Posterior cingulate gyrus (tissue), 11 donors: ENCODE measurements around the gene SLC44A2.
"Not testable (repeated sequence)": the region's sequence is repeated elsewhere in the genome, so short reads cannot be mapped to it uniquely, and the experiment has no call there.

Source experiments
- DNase-seq, 10 donors: peaks; one replicate each; pipeline versions ENCODE4 v3.0.0 to v3.0.0-alpha.2; 2020 to 2021; ENCODE audit warnings: mixed read lengths in 3 of 10
- intact Hi-C: fragments of 100-400 bp; cut with DNase I; formaldehyde crosslinking; loops from one replicate; pipeline ENCODE4 v1.15.1; 2023

The SLC44A2 gene

DNA sequence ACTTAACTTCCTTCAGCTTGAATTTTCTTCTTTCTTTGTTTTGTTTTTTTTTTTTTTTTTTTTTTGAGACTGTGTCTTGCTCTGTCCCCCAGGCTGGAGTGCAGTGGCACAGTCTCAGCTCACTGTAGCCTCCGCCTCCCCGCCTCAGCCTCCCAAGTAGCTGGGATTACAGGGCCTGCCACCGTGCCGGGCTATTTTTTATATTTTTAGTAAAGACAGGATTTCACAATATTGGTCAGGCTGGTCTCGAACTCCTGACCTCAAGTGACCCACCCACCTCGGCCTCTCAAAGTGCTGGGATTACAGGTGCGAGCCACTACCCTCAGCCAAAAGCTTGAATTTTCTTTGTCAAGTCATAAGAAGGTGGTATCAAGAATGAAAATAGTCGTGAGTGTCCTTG is 49.9 kb downstream of the SLC44A2 start:
- peak in 1 of 10 donors; percentile 50 for DNase-seq
- intact Hi-C loops, result not testable (repeated sequence)

DNA sequence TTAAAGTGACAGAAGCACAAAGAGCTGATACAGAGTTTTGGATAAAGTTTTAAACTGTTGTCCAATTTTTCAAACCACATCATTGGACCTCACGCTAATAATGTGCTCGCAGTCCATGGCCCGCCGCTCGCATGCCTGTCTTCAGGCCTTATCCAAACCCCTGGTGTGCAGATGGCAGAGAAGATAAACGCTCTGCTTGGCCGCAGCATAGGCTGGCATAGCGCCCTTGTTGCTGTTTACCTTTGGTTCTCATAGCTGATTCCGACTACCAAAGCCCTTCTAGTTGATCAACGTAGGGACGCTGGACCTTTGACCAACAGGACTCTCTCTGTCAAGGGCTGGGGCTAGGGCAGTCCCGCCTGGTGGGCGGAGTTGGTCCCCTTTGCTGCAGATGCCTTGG is 52.4 kb downstream of the SLC44A2 start:
- intact Hi-C loops, result no loop called here
- no peak for DNase-seq

DNA sequence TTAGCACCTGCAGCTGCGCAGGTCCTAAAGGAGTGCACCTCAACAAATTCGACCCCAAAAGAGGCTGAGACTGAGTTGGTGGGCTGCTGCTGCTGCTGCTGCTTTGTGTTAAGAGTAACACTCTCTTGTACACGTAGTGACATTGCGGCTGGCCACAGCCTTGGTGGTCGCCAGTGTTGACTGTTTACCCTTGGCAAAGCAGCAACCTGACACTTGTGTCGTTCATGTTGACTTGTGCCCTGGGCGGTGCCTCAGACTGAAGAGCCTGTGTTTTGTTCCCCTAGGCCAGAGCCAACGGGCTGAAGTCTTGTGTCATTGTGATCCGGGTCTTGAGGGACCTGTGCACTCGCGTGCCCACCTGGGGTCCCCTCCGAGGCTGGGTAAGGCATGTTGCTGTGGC is 53.5 kb downstream of the SLC44A2 start:
- intact Hi-C loops, result no loop called here
- no peak for DNase-seq

DNA sequence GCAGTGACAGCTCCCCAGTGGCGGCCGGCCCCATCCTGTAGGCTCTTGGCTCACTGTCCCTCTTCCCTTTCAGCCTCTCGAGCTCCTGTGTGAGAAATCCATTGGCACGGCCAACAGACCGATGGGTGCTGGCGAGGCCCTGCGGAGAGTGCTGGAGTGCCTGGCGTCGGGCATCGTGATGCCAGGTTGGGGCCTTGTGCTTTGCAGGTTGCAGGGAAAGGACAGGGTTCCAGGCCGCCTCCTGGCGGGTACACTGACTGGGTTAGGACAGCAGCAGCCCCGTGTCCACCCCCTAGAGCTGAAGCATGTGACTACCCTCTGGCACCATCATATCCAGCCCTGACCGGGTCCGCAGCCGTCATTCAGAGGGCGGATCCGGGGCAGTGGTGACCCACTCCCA is 54.4 kb downstream of the SLC44A2 start:
- intact Hi-C loops, result no loop called here
- no peak for DNase-seq

DNA sequence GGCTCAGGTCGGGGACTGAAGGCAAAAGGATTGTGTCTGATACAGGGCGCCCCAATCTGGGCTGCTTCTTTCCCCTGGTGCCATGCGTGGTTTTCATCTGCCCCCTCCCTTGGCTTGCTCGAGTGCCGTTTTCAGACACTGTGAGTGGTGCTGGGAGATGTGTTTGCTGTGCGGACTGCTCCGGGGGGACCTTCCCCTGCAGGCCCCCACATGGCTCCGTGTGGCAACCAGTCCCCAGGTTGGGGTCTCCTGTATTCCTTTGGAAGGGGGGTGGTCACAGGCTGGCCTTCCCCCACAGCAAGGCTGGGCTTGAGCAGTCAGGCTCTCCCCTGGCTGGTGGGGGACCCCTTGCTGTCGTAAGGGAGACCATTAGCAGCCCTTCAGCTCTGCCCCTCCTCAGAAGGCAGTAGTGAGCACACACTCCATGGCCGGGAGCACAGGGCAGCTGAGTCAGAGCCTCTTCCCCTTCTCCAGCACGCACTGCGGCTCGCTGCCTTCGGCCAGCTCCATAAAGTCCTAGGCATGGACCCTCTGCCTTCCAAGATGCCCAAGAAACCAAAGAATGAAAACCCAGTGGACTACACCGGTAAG is 55.3 kb downstream of the SLC44A2 start:
- no peak for DNase-seq
- intact Hi-C loops, result no loop called here

DNA sequence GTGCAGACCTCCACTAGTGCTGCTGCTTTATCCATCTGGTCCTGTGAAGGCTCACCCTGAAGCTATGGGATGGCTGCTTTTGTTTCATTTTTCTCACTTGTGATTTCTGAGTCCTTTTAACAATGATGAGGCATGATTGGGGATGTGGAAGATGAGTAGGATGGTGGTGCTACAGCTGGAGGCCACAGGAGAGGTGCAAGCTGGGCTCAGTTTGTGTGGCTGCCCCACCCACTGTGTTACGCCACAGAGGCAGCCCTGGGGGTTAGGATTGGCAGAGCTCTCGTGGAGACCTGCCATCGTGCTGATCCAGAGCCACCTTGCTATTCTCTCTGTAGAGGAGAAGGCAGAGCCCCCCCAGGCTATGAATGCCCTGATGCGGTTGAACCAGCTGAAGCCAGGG is 56.3 kb downstream of the SLC44A2 start:
- no peak for DNase-seq
- intact Hi-C loops, result no loop called here

DNA sequence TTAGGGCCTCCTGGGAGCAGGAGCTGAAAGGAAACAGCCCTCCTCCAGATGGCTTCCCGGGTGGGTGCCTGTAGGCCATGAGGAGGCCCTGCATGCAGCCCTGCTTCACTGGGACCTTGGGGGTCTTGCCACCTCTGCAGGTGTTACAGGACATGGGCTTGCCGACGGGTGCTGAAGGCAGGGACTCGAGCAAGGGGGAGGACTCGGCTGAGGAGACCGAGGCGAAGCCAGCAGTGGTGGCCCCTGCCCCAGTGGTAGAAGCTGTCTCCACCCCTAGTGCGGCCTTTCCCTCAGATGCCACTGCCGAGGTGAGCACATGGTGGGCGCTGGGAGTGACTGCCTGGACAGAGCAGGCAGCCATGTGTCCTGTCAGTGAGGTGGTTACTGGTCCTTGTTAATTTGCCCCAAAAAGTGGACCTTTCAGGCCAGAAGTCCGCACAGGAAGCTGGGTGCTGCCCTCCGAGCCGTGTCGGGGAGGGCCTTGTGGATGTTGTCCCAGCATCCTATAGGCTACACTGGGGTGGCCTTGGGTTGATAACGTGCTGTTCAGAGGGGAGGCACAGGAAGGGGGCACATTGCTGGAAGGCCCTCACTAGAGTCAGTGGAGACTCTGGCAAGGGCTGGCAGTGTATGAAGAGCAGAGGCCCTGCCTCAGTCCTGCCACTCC is 57.2 kb downstream of the SLC44A2 start:
- intact Hi-C loops, result no loop called here
- DNase-seq, result peak in 1 of 10 donors; percentile 78

DNA sequence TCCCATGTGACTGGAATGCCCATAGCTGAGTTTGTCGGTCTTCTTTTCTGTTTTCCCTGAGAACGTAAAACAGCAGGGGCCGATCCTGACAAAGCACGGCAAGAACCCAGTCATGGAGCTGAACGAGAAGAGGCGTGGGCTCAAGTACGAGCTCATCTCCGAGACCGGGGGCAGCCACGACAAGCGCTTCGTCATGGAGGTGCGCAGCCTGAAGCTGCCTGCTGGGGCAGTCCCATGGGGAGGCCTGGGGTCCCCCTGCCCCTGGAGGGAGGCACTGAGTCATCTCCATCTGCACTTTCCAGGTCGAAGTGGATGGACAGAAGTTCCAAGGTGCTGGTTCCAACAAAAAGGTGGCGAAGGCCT is 57.7 kb downstream of the SLC44A2 start:
- DNase-seq, result no peak
- intact Hi-C loops, result no loop called here

DNA sequence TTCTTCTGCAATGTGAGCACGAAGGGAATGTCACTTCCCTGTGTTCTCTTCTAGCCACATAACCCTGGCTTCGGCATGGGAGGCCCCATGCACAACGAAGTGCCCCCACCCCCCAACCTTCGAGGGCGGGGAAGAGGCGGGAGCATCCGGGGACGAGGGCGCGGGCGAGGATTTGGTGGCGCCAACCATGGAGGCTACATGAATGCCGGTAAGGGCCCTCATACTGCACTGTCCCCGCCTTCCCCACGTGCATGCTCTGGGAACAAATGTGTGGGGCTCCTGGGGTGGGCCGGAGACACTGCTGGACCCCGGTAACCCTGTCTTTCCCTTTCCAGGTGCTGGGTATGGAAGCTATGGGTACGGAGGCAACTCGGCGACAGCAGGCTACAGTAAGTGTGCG is 58.2 kb downstream of the SLC44A2 start:
- no peak for DNase-seq
- intact Hi-C loops, result no loop called here

DNA sequence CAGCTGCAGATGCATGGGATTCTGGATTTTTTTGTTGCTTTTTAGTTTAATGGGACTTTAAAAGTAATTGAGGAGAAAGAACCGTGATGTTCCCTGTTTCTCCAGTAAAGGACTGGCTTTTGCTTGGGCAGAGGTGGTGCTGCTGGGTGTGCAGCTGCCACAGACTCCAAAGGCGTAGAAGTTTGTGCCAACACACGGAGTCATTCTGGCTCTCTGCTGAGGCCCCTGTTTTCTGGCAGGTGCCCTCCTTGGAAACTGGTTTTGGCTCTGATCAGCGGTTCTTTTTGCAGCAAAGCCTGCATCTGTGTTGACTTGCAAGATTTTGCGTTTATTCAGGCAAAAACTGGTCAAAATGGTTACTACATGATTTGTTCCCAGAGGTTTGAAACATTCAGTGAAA is 59.9 kb downstream of the SLC44A2 start:
- intact Hi-C loops, result no loop called here
- peak in 5 of 10 donors; percentile 21 to 87 (median 37) for DNase-seq

DNA sequence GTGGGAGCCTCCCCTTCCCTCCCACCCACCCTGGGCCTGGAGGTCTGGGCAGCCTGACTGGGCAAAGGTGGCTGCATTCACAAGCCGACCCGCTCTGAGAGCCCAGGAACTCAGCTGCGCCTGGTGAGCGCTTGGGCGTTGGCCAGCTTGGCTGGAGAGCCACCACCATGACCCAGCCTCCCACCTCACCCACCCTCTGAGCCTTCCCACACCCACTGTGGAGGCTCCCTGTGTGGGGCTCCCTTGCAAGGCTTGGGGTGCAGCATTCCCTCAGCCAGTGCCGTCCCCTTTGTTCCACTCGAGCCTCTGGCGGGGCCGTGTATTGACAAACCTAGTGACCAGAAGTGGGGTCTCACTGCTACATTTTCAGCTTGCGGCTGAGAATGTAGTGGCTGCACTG is 60.8 kb downstream of the SLC44A2 start:
- peak in 1 of 10 donors; percentile 70 for DNase-seq
- intact Hi-C loops, result no loop called here

DNA sequence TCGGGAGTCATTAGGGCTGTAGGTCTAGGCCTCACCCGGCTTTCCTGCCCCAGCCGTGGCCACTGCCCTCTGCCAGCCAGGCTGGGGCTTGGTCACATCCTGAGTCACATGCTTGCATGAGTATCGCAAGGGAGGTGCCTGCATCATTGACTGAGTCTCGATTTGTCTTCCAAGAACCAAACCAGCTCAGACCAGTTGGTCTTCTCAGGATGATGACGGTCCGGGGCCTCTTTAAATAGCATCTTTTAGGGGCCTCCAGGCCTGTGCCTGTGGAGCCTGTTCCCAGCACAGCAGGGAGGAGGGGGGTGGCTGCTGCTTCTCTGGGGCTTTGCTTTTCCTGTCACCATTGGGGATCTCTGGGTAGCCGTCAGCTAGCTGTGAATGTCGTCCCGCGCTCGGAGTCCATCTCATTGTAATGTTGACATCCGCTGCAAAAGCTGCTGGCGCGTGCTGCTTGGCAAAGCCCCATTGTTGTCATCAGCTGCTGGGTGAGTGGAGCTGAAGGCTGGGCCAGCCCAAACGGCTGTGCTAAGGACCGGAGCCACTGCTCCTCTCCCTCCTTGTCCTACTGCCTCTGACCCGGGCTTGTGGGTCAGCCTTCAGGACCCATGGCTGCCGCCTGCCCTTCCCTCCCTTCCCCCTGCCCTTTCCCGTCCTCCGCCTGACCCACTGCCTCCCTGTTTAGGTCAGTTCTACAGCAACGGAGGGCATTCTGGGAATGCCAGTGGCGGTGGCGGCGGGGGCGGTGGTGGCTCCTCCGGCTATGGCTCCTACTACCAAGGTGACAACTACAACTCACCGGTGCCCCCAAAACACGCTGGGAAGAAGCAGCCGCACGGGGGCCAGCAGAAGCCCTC is 61.5 kb downstream of the SLC44A2 start:
- intact Hi-C loops, result no loop called here
- DNase-seq, result peak; percentile 77 to 97 (median 81)

DNA sequence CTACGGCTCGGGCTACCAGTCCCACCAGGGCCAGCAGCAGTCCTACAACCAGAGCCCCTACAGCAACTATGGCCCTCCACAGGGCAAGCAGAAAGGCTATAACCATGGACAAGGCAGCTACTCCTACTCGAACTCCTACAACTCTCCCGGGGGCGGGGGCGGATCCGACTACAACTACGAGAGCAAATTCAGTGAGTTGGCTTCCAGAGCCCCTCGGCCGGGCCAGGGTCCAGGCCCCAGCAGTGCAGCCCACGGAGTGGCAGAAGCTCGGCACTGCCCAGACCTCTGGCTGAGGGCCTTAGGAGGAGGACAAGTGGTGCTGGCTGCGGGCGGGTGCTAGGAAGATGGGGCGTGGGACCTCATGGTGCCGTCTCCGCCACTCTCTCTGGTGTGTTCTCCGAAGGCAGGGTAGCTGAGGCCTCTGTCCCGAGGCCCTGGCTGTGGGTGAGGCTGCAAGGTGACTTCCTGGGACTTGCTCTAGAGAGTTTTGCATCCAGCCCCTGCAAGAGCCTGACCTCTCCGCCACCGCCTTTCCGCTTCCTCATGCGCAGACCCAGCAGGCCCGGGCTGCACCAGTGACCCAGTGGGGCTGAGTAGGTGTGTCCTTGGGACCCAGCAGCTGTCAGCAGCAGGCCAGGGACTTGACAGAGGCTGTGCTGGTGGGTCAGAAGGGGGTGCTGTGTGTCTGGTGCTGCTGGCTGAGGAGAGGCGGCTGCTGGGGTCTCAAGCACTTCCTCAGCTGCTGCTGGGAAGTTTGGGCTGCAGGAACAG is 62.4 kb downstream of the SLC44A2 start:
- intact Hi-C loops, result no loop called here
- DNase-seq, result peak in 1 of 10 donors; percentile 78

DNA sequence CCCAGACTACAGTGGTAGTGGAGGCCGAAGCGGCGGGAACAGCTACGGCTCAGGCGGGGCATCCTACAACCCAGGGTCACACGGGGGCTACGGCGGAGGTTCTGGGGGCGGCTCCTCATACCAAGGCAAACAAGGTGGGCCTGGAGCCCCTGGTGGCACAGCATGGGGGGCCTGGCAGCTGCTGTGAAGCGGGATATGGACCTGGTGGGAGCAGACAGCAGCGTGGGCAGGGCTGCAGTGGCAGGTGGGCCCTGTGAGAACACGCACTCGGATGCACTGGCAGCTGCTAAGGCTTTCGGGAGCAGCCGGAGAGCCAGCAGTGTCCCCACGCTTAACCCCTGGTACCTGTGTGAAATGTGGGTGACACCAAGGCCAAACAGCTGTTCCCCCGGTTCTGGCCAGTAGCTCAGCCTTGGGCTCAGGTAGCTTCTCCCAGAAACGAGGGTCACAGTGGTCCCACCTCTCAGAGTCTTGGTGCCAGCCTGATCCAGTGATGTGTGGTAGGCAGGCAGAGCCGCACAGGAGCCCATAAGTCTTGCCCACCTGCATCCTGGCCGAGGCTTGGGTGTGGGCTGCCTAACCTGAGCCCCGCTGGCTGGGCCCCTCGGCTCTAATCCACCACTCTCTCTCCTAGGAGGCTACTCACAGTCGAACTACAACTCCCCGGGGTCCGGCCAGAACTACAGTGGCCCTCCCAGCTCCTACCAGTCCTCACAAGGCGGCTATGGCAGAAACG is 63.4 kb downstream of the SLC44A2 start:
- intact Hi-C loops, result no loop called here
- DNase-seq, result peak in 1 of 10 donors; percentile 68

DNA sequence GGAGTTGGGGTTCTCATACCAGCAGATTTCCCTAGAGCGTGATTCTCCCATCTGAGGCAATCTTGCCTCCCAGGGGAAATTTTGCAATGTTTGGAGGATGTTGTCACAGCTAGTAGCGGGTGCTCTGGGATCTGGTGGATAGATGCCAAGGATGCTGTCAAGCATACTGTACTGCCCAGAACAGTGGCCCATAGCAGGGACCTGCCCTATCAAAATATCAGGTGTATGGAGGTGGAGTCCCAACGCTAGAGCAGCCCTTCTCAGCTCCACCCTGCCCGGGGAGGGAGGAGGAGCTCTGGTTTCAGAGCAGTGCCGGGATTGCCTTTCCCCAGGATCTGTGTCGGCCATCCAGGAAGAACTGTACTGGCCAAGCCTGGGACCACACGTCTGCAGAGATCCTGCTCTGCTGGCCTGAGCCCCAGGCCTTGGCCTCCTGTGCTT is 65.0 kb downstream of the SLC44A2 start:
- peak in 1 of 10 donors; percentile 49 for DNase-seq
- intact Hi-C loops, result no loop called here

DNA sequence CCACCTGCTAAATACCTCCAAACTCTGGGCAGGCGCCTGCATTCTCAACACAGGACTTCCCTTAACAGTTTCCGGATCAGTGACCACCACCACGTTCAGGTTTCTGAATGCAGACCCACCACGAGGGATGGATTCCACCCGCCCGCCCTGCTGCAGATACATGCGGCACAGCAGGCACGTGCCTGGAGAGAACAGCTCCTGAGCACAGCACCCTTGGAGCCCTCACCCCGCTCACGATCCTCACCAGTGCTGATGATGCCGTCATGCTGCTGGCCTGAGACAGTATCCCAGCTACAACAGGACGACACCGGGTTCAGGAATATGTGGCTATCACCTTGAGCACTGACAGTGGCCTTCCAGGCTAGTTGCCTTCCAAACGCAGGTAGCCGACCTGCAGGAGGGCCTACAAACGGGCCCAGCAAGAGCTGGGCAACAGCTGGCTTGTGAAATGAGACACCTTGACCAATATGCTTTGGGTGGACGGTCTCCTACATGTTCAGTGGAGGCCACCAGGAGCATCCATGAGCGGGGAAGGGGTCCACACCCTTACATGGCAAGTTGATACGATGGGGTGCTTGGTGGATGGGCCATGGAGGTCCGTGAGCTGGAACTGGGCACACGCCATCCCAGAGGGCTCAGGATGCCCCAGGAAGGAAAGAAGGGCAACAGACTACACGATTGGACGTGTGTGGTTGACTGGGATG is 66.0 kb downstream of the SLC44A2 start:
- DNase-seq, result peak in 1 of 10 donors; percentile 82
- intact Hi-C loops, result no loop called here

DNA sequence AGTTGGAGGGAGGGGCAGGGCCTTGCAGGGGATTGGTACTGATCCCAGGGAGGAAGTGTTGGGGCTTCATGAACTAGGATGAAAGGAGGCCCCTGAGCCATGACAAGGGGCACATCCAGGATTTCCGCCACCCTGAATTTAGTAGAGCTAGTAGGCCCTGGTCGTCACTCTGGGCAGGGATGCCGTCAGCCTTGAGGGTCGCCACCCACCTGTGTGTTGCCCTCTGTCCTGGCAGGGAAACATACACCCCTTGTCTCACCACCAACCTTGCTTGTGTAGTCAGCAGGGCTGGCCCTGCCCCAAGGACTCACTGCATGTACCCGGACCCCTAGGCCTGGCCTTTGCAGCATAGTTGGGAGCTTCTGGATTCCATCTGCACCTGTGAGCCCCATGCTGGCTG is 66.5 kb downstream of the SLC44A2 start:
- DNase-seq, result no peak
- intact Hi-C loops, result no loop called here

DNA sequence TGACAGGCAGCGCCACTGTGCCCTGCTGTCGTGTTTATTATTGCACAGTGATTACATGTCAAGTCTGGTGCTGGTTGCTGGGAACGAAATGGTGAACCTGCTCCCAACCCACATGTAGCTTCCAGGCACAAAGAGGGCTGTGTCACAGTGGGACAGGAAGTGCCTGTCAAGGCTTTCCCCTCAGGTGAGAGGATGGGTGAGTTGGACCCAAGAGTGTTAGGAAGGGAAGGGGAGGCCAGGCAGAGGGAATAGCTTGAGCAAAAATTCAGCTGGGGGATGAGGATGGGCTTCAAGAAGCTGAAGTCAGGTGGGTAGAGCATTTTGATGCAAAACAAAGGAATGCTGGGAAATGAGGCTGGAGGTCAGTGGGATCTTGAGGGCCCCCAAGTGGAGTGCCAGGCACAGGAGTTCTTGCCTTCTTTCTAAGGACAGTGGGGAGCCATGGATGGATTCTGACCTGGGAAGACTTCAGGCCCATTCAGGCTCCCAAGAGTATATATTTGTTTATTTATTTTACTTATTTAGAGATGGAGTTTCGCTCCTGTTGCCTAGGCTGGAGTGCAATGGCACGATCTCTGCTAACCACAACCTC is 67.4 kb downstream of the SLC44A2 start:
- intact Hi-C loops, result no loop called here
- no peak for DNase-seq
